GM10847 (cell line): Measurements from ENCODE around the gene LYRM2.

Experiments used
- POLR2A ChIP-seq: IDR thresholded peaks from 2 replicates; pipeline ENCODE4 v1.6.1; 2011; ENCODE audit not compliant: insufficient read length; ENCODE audit errors: extremely low read depth

LYRM2 gene

GRCh38 chr6:89575562-89575960, 63.0 kb downstream of the LYRM2 start:
- no peak for TF ChIP-seq POLR2A

- TF ChIP-seq POLR2A: no peak
Observed at GRCh38 chr6:89574910-89575561, 63.5 kb downstream of the LYRM2 start.

- no peak for TF ChIP-seq POLR2A
Observed at GRCh38 chr6:89567630-89568390, 70.7 kb downstream of the LYRM2 start.

- no peak for TF ChIP-seq POLR2A
Observed at GRCh38 chr6:89566930-89567629, 71.5 kb downstream of the LYRM2 start.

- TF ChIP-seq POLR2A: no peak
Observed at GRCh38 chr6:89566008-89566800, 72.3 kb downstream of the LYRM2 start.

GRCh38 chr6:89564752-89565427, 73.7 kb downstream of the LYRM2 start:
- TF ChIP-seq POLR2A: no peak

GRCh38 chr6:89563866-89564265, 74.7 kb downstream of the LYRM2 start:
- no peak for TF ChIP-seq POLR2A

- no peak for TF ChIP-seq POLR2A
Observed at GRCh38 chr6:89562093-89562973, 76.2 kb downstream of the LYRM2 start.

GRCh38 chr6:89559487-89559886, 79.1 kb downstream of the LYRM2 start:
- no peak for TF ChIP-seq POLR2A

- no peak for TF ChIP-seq POLR2A
Observed at GRCh38 chr6:89555806-89556205, 82.7 kb downstream of the LYRM2 start.

GRCh38 chr6:89555031-89555430, 83.5 kb downstream of the LYRM2 start:
- no peak for TF ChIP-seq POLR2A

GRCh38 chr6:89554106-89554505, 84.4 kb downstream of the LYRM2 start:
- no peak for TF ChIP-seq POLR2A

GRCh38 chr6:89553431-89553830, 85.1 kb downstream of the LYRM2 start:
- TF ChIP-seq POLR2A: no peak

GRCh38 chr6:89547281-89547680, 91.3 kb downstream of the LYRM2 start:
- no peak for TF ChIP-seq POLR2A
